HUES64 (cell line): ENCODE data around the gene AVPR2.

Source experiments
- H3K27ac ChIP-seq: 2 replicates; pipeline ENCODE4 v1.7.0; 2013; ENCODE audit warnings: low read depth, low read length, inconsistent platforms
- H3K27me3 ChIP-seq: 2 replicates; pipeline ENCODE4 v1.6.1; 2013; ENCODE audit warnings: mild to moderate bottlenecking, low read length; ENCODE audit not compliant: insufficient read depth
- H3K36me3 ChIP-seq: 2 replicates; pipeline ENCODE4 v1.6.1; 2013; ENCODE audit warnings: mild to moderate bottlenecking, low read length; ENCODE audit not compliant: insufficient read depth
- H3K4me1 ChIP-seq: 2 replicates; pipeline ENCODE4 v1.6.1; 2013; ENCODE audit warnings: mild to moderate bottlenecking, low read length, moderate library complexity; ENCODE audit not compliant: insufficient read depth
- H3K4me3 ChIP-seq: 2 replicates; pipeline ENCODE4 v1.5.1; 2013; ENCODE audit warnings: mild to moderate bottlenecking, low read length, moderate library complexity
- H3K9ac ChIP-seq: 2 replicates; pipeline ENCODE4 v1.6.1; 2013; ENCODE audit warnings: mild to moderate bottlenecking, low read depth, low read length
- H3K9me3 ChIP-seq: 2 replicates; pipeline ENCODE4 v1.6.1; 2013; ENCODE audit warnings: low read depth, low read length; ENCODE audit not compliant: insufficient read depth
- WGBS: fragments of 150-250, 120-280 bp; methylation state at CpG from one replicate; pipeline ENCODE4 v1.1.7; 2013; ENCODE audit warnings: missing lambda C conversion rate; 5-methylcytosine and 5-hydroxymethylcytosine counted together

Gene AVPR2

GRCh38 chrX:153909024-153909979, 4.8 kb downstream of the AVPR2 start:
- H3K4me3 ChIP-seq, result no peak overlapping the region
- H3K27me3 ChIP-seq, result no peaks in the 10 kb centered on the region
- H3K9ac ChIP-seq, result no peak overlapping the region
- H3K9me3 ChIP-seq, result no peaks in the 10 kb centered on the region
- H3K27ac ChIP-seq, result no peak overlapping the region
- no peaks in the 10 kb centered on the region for H3K36me3 ChIP-seq
- H3K4me1 ChIP-seq, result no peaks in the 10 kb centered on the region
- 82% methylated on average over 36 of the region's 37 CpGs for WGBS

- Histone ChIP-seq H3K27ac (no peak overlapping the region), H3K4me3 (no peak overlapping the region), H3K36me3 (no peaks in the 10 kb centered on the region), H3K9ac (no peak overlapping the region), H3K9me3 (no peaks in the 10 kb centered on the region), H3K27me3 (no peaks in the 10 kb centered on the region), H3K4me1 (no peaks in the 10 kb centered on the region)
- 96% methylated on average over 25 of the region's 25 CpGs for WGBS
Observed at GRCh38 chrX:153909980-153910360, 5.5 kb downstream of the AVPR2 start.

- no peak overlapping the region for H3K9ac ChIP-seq
- no peak overlapping the region for H3K27ac ChIP-seq
- no peaks in the 10 kb centered on the region for H3K27me3 ChIP-seq
- H3K36me3 ChIP-seq, result no peaks in the 10 kb centered on the region
- H3K9me3 ChIP-seq, result no peaks in the 10 kb centered on the region
- H3K4me1 ChIP-seq, result no peaks in the 10 kb centered on the region
- 95% methylated on average over 21 of the region's 22 CpGs for WGBS
- H3K4me3 ChIP-seq, result no peak overlapping the region
Observed at GRCh38 chrX:153910446-153910845, 6.0 kb downstream of the AVPR2 start.

GRCh38 chrX:153911798-153912197, 7.3 kb downstream of the AVPR2 start:
- Histone ChIP-seq H3K27me3 (no peaks in the 10 kb centered on the region), H3K4me3 (no peak overlapping the region), H3K9me3 (no peaks in the 10 kb centered on the region), H3K9ac (no peak overlapping the region), H3K4me1 (no peaks in the 10 kb centered on the region), H3K36me3 (no peaks in the 10 kb centered on the region), H3K27ac (no peak overlapping the region)
- WGBS, result 96% methylated on average over 4 of the region's 6 CpGs

GRCh38 chrX:153913211-153913610, 8.7 kb downstream of the AVPR2 start:
- 77% methylated on average over 13 of the region's 17 CpGs for WGBS
- no peaks in the 10 kb centered on the region for H3K27me3 ChIP-seq

GRCh38 chrX:153913701-153914100, 9.2 kb downstream of the AVPR2 start:
- no peak overlapping the region for H3K4me3 ChIP-seq
- no peaks in the 10 kb centered on the region for H3K4me1 ChIP-seq
- 94% methylated on average over 17 of the region's 17 CpGs for WGBS
- H3K27ac ChIP-seq, result no peak overlapping the region
- no peak overlapping the region for H3K9ac ChIP-seq
- H3K36me3 ChIP-seq, result peaks cover 9% of the 10 kb centered on the region
- H3K9me3 ChIP-seq, result no peaks in the 10 kb centered on the region
- H3K27me3 ChIP-seq, result no peaks in the 10 kb centered on the region

More at GRCh38 chrX:153913211-153913610, 8.7 kb downstream of the AVPR2 start:
- H3K4me1 ChIP-seq, result no peaks in the 10 kb centered on the region
- H3K9me3 ChIP-seq, result no peaks in the 10 kb centered on the region
- no peak overlapping the region for H3K4me3 ChIP-seq
- H3K36me3 ChIP-seq, result peaks cover 6% of the 10 kb centered on the region
- H3K9ac ChIP-seq, result no peak overlapping the region
- no peak overlapping the region for H3K27ac ChIP-seq

- H3K9ac ChIP-seq, result no peak overlapping the region
- WGBS, result 94% methylated on average over 6 of the region's 6 CpGs
Observed at GRCh38 chrX:153917869-153918268, 13.4 kb downstream of the AVPR2 start.

GRCh38 chrX:153919281-153919680, 14.8 kb downstream of the AVPR2 start:
- H3K4me1 ChIP-seq, result no peaks in the 10 kb centered on the region
- H3K27ac ChIP-seq, result no peak overlapping the region
- 95% methylated on average over 13 of the region's 13 CpGs for WGBS
- peaks cover 16% of the 10 kb centered on the region for H3K36me3 ChIP-seq
- H3K27me3 ChIP-seq, result no peaks in the 10 kb centered on the region
- no peak overlapping the region for H3K9ac ChIP-seq
- H3K4me3 ChIP-seq, result no peak overlapping the region
- no peaks in the 10 kb centered on the region for H3K9me3 ChIP-seq

More at GRCh38 chrX:153917869-153918268, 13.4 kb downstream of the AVPR2 start:
- peaks cover 16% of the 10 kb centered on the region for H3K36me3 ChIP-seq
- no peaks in the 10 kb centered on the region for H3K9me3 ChIP-seq
- no peak overlapping the region for H3K27ac ChIP-seq
- H3K27me3 ChIP-seq, result no peaks in the 10 kb centered on the region
- no peaks in the 10 kb centered on the region for H3K4me1 ChIP-seq
- no peak overlapping the region for H3K4me3 ChIP-seq

- Histone ChIP-seq H3K36me3 (peaks cover 16% of the 10 kb centered on the region), H3K27ac (no peak overlapping the region), H3K27me3 (no peaks in the 10 kb centered on the region), H3K4me3 (no peak overlapping the region), H3K9me3 (no peaks in the 10 kb centered on the region), H3K9ac (no peak overlapping the region), H3K4me1 (peaks cover 8% of the 10 kb centered on the region; the same call in 1 of the 2 replicates)
- 97% methylated on average over 14 of the region's 14 CpGs for WGBS
Observed at GRCh38 chrX:153920546-153920945, 16.1 kb downstream of the AVPR2 start.

GRCh38 chrX:153921070-153921469, 16.6 kb downstream of the AVPR2 start:
- no peak overlapping the region for H3K4me3 ChIP-seq

GRCh38 chrX:153921511-153922446, 17.3 kb downstream of the AVPR2 start:
- no peak overlapping the region for H3K27ac ChIP-seq
- H3K9me3 ChIP-seq, result no peaks in the 10 kb centered on the region
- no peaks in the 10 kb centered on the region for H3K27me3 ChIP-seq
- peaks cover 8% of the 10 kb centered on the region; the same call in 1 of the 2 replicates for H3K4me1 ChIP-seq
- H3K36me3 ChIP-seq, result peaks cover 16% of the 10 kb centered on the region
- H3K4me3 ChIP-seq, result no peak overlapping the region
- no peak overlapping the region for H3K9ac ChIP-seq
- 90% methylated on average over 36 of the region's 40 CpGs for WGBS

More at GRCh38 chrX:153921070-153921469, 16.6 kb downstream of the AVPR2 start:
- no peak overlapping the region for H3K9ac ChIP-seq
- H3K4me1 ChIP-seq, result peaks cover 8% of the 10 kb centered on the region; the same call in 1 of the 2 replicates
- H3K9me3 ChIP-seq, result no peaks in the 10 kb centered on the region
- no peaks in the 10 kb centered on the region for H3K27me3 ChIP-seq
- peaks cover 16% of the 10 kb centered on the region for H3K36me3 ChIP-seq
- H3K27ac ChIP-seq, result no peak overlapping the region
- 94% methylated on average over 16 of the region's 16 CpGs for WGBS
